Left lung (tissue), 10 donors: Measurements from ENCODE around the gene SNX1. TPM values are rescaled to one million over a fixed set of nuclear protein-coding genes. Genes with fewer than 3 reads are reported as not detected.
A peak's percentile ranks its signal among the peaks of the same experiment; 100 is the strongest.

Source experiments
- ATAC-seq: fragments of 200-7000 bp; cut with Tn5 transposase; one replicate; pipeline ENCODE4 v1.9.1; 2020; ENCODE audit warnings: moderate library complexity
- DNase-seq, 4 donors: peaks; one replicate each; pipeline ENCODE4 v3.0.0-alpha.2; 2013 to 2020
- H3K27ac ChIP-seq, 2 donors: fragments of 200-600 bp; sonication (generic) in 1 of 2; one replicate each; pipeline versions ENCODE4 v1.5.0 to v1.8.0; 2020 to 2021
- H3K27me3 ChIP-seq, 2 donors: fragments of 200-600 bp; sonication (generic) in 1 of 2; one replicate each; pipeline versions ENCODE4 v1.5.0 to v1.8.0; 2020 to 2021
- H3K36me3 ChIP-seq, 2 donors: fragments of 200-600 bp; sonication (generic) in 1 of 2; one replicate each; pipeline versions ENCODE4 v1.5.0 to v1.8.0; 2020 to 2021
- H3K4me1 ChIP-seq, 2 donors: fragments of 200-600 bp; one replicate each; pipeline ENCODE4 v1.8.0; 2021
- H3K4me3 ChIP-seq, 2 donors: fragments of 200-600 bp; sonication (generic) in 1 of 2; one replicate each; pipeline versions ENCODE4 v1.5.0 to v1.8.0; 2020 to 2021; ENCODE audit warnings: mild to moderate bottlenecking in 1 of 2
- H3K9me3 ChIP-seq, 2 donors: fragments of 200-600 bp; sonication (generic) in 1 of 2; one replicate each; pipeline versions ENCODE4 v1.5.0 to v1.8.0; 2020 to 2021
- CTCF ChIP-seq, 2 donors: fragments of 200-600 bp; sonication (generic) in 1 of 2; IDR thresholded peaks; one replicate each; pipeline versions ENCODE4 v1.5.0 to v1.8.0; 2021; ENCODE audit warnings: antibody characterized with exemption in 2 of 2
- intact Hi-C, 2 donors: fragments of 100-400 bp; cut with DNase I; formaldehyde crosslinking; loops; one replicate each; pipeline versions ENCODE4 v1.11.2 to v1.14.2; 2022
- polyA plus RNA-seq, 6 donors: library from polyadenylated mRNA; unstranded; fragments of 120-200 nt; gene quantifications; one replicate each; pipeline ENCODE4 v1.2.1, GENCODE V29; 2013; ENCODE audit not compliant: insufficient read length in 6 of 6
- total RNA-seq, 2 donors: library from RNA; stranded (reverse); fragmentation: NEBNext Ultra II Directional; extraction: Animal tissue kit (Norgen Biotek cat#: 25700); gene quantifications; one replicate each; pipeline ENCODE4 v1.2.1, GENCODE V29; 2021
- donor health status: DM: no; HTN: yes; CAD: no.
- donor health status: DM: no; HTN: no; CAD: no.

SNX1 gene
- total and polyA plus RNA-seq, 8 donors: 121 to 160 (median 126) TPM

GRCh38 chr15:64162869-64163658 lies 67.3 kb downstream of the SNX1 start, which contains the start of gene PPIB:
Gene PPIB, minus strand, starts transcription at chr15:64163022. Its CDS starts 36 bp downstream, at chr15:64162986.
- Histone ChIP-seq H3K4me3 (peak within 1 kb of the TSS; percentile 74 to 95), H3K27me3 (no peaks in the 10 kb centered on the region), H3K4me1 (peaks cover 27 to 52% of the 10 kb centered on the region in 2 donors), H3K27ac (peak within 1 kb of the TSS; percentile 90 to 94), H3K36me3 (peaks cover 3 to 37% of the 10 kb centered on the region in 2 donors), H3K9me3 (no peaks in the 10 kb centered on the region)
- peak in 1 of 2 donors; percentile 45 for TF ChIP-seq CTCF (IDR thresholded peaks at IDR 0.05)
- ATAC-seq: peak; percentile 95
- DNase-seq: peak; percentile 96 to 100 (median 99)
- intact Hi-C loops: no loop called here

- Histone ChIP-seq H3K9me3 (no peaks in the 10 kb centered on the region), H3K27me3 (no peaks in the 10 kb centered on the region), H3K27ac (peak overlapping the region; percentile 90 to 94), H3K36me3 (peaks cover 3 to 30% of the 10 kb centered on the region in 2 donors), H3K4me1 (peaks cover 27 to 46% of the 10 kb centered on the region in 2 donors), H3K4me3 (peak overlapping the region; percentile 7 to 95)
- peak; percentile 40 for ATAC-seq
- intact Hi-C loops: no loop called here
- TF ChIP-seq CTCF (IDR thresholded peaks at IDR 0.05): no peak
- DNase-seq: peak in 1 of 4 donors; percentile 61
Measured at GRCh38 chr15:64163659-64164362, 68.0 kb downstream of the SNX1 start.

GRCh38 chr15:64164436-64164835 lies 68.7 kb downstream of the SNX1 start:
- DNase-seq (no peak), ATAC-seq (no peak)
- Histone ChIP-seq H3K27me3 (no peaks in the 10 kb centered on the region), H3K4me1 (peaks cover 23 to 40% of the 10 kb centered on the region in 2 donors), H3K9me3 (no peaks in the 10 kb centered on the region), H3K27ac (peak overlapping the region; percentile 90 to 94), H3K36me3 (peaks cover 2 to 24% of the 10 kb centered on the region in 2 donors), H3K4me3 (no peak overlapping the region)
- intact Hi-C loops: no loop called here
- TF ChIP-seq CTCF (IDR thresholded peaks at IDR 0.05): no peak

GRCh38 chr15:64166102-64166890 lies 70.5 kb downstream of the SNX1 start:
- no peaks in the 10 kb centered on the region for H3K9me3 ChIP-seq
- H3K27me3 ChIP-seq: no peaks in the 10 kb centered on the region
- no peak overlapping the region for H3K27ac ChIP-seq
- H3K4me3 ChIP-seq: no peak overlapping the region
- peaks cover 0 to 21% of the 10 kb centered on the region in 2 donors for H3K36me3 ChIP-seq
- TF ChIP-seq CTCF (IDR thresholded peaks at IDR 0.05): no peak
- peaks cover 7 to 22% of the 10 kb centered on the region in 2 donors for H3K4me1 ChIP-seq
- no peak for ATAC-seq
- intact Hi-C loops: no loop called here
- no peak for DNase-seq
